ENCODE measurements around the gene SHANK2. TPM values are rescaled to one million over a fixed set of nuclear protein-coding genes. Genes with fewer than 3 reads are reported as not detected.

The SHANK2 gene
- polyA plus RNA-seq, 3 donors: not detected

- no peaks in the 10 kb centered on the region for H3K79me2 ChIP-seq (ENCODE audit: insufficient read depth, low read length)
- H3K27me3 ChIP-seq (ENCODE audit: control insufficient read depth in 2 of 2, insufficient read depth in 2 of 2, low read length in 2 of 2): peaks cover 32 to 62% of the 10 kb centered on the region in 2 donors
- intact Hi-C loops (cut with micrococcal nuclease): no loop called here
- Mint-ChIP-seq H3K27ac (peak overlapping the region in 1 of 7 donors; percentile 23), H3K36me3 (peaks cover 0 to 2% of the 10 kb centered on the region in 2 donors), H3K4me3 (peak overlapping the region in 1 of 2 donors; percentile 75), H3K4me1 (no peaks in the 10 kb centered on the region), H3K27me3 (ENCODE audit: low read depth in 3 of 3) (peaks cover 57 to 74% (median 69%) of the 10 kb centered on the region in 3 donors), H3K9me3 (peaks cover 0 to 12% (median 8%) of the 10 kb centered on the region in 7 donors)
- H4K20me1 ChIP-seq (ENCODE audit: insufficient read depth, low read length): no peaks in the 10 kb centered on the region
- no peaks in the 10 kb centered on the region for H3K36me3 ChIP-seq (replicated peaks in 1 of 2; ENCODE audit: control insufficient read depth in 1 of 2, insufficient read depth in 2 of 2, low read length in 2 of 2)
- H3K4me3 ChIP-seq (replicated peaks in 1 of 3; ENCODE audit: low read depth in 2 of 3, low read length in 3 of 3): no peak overlapping the region
- peaks cover 0 to 21% of the 10 kb centered on the region in 2 donors for H3K9me3 ChIP-seq (replicated peaks in 1 of 2; ENCODE audit: control insufficient read depth in 1 of 2, insufficient read depth in 1 of 2, low read length in 2 of 2)
- no peak overlapping the region for H2AFZ ChIP-seq (ENCODE audit: insufficient read depth, low read depth, low read length, poor library complexity, severe bottlenecking)
- no peak for DNase-seq
- H3K27ac ChIP-seq (ENCODE audit: low read depth in 1 of 2, low read length in 2 of 2): no peak overlapping the region
- TF ChIP-seq CTCF (IDR thresholded peaks at IDR 0.05): no peak
- H3K4me1 ChIP-seq (ENCODE audit: control insufficient read depth in 1 of 2, insufficient read depth in 2 of 2, low read length in 2 of 2): no peaks in the 10 kb centered on the region
- 9% methylated on average over 26 of the region's 40 CpGs for whole genome bisulfite sequencing (ENCODE audit: insufficient coverage)
- H3K4me2 ChIP-seq (replicated peaks; ENCODE audit: extremely low read depth, low read length, poor library complexity, severe bottlenecking): no peak overlapping the region
- H3K9ac ChIP-seq (ENCODE audit: insufficient read depth, low read length, poor library complexity, severe bottlenecking): no peak overlapping the region
These were observed 673 bp upstream of the SHANK2 start for GRCh38 chr11:71252770-71253730.

GRCh38 chr11:71251761-71252268 lies 562 bp downstream of the SHANK2 start:
- Histone ChIP-seq H3K36me3 (replicated peaks in 1 of 2; ENCODE audit: control insufficient read depth in 1 of 2, insufficient read depth in 2 of 2, low read length in 2 of 2) (no peaks in the 10 kb centered on the region), H3K4me3 (replicated peaks in 1 of 3; ENCODE audit: low read depth in 2 of 3, low read length in 3 of 3) (no peak overlapping the region), H3K9me3 (replicated peaks in 1 of 2; ENCODE audit: control insufficient read depth in 1 of 2, insufficient read depth in 1 of 2, low read length in 2 of 2) (peaks cover 0 to 19% of the 10 kb centered on the region in 2 donors), H4K20me1 (ENCODE audit: insufficient read depth, low read length) (no peaks in the 10 kb centered on the region), H3K79me2 (ENCODE audit: insufficient read depth, low read length) (no peaks in the 10 kb centered on the region), H3K27ac (ENCODE audit: low read depth in 1 of 2, low read length in 2 of 2) (no peak overlapping the region), H2AFZ (ENCODE audit: insufficient read depth, low read depth, low read length, poor library complexity, severe bottlenecking) (no peak overlapping the region), H3K27me3 (ENCODE audit: control insufficient read depth in 2 of 2, insufficient read depth in 2 of 2, low read length in 2 of 2) (peaks cover 32 to 71% of the 10 kb centered on the region in 2 donors), H3K9ac (ENCODE audit: insufficient read depth, low read length, poor library complexity, severe bottlenecking) (no peak overlapping the region), H3K4me1 (ENCODE audit: control insufficient read depth in 1 of 2, insufficient read depth in 2 of 2, low read length in 2 of 2) (no peaks in the 10 kb centered on the region), H3K4me2 (replicated peaks; ENCODE audit: extremely low read depth, low read length, poor library complexity, severe bottlenecking) (no peak overlapping the region)
- Mint-ChIP-seq H3K36me3 (peaks cover 0 to 2% of the 10 kb centered on the region in 2 donors), H3K9me3 (peaks cover 0 to 8% (median 3%) of the 10 kb centered on the region in 7 donors), H3K27ac (no peak overlapping the region), H3K4me3 (peak overlapping the region in 1 of 2 donors; percentile 76), H3K27me3 (ENCODE audit: low read depth in 3 of 3) (peaks cover 62 to 81% (median 72%) of the 10 kb centered on the region in 3 donors), H3K4me1 (no peaks in the 10 kb centered on the region)
- no peak for DNase-seq
- no peak for TF ChIP-seq CTCF (IDR thresholded peaks at IDR 0.05)
- intact Hi-C loops (cut with micrococcal nuclease): no loop called here
- under 1% methylated on average over 59 of the region's 59 CpGs for WGBS (ENCODE audit: insufficient coverage)
